Middle frontal gyrus (tissue), 1 donor: ENCODE results near the gene KIF21A.

Experiments
- DNase-seq: peaks from one replicate; pipeline ENCODE4 v3.0.0-alpha.2; 2015; ENCODE audit warnings: low spot score; ENCODE audit errors: extremely low spot score

KIF21A gene

DNA sequence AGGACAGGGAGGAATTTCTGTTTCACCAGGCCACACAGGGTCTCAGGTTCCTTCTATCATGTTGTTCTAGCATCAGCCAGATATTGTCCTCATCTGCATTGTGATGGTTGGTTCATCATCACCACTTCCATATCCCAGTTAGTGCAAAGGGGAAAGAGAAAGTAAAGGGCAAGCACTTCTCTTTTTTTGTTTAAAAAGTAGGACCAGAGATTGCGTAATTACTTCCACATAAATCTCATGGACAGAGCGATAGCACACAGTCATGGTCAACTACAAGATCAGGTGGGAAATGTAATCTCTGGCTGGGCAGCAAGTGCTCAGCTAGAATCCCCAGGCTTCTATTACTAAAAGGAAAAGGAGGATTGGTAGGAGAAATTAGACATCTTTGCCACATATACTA lies 155.1 kb downstream of the KIF21A start:
- no peak for DNase-seq

DNA sequence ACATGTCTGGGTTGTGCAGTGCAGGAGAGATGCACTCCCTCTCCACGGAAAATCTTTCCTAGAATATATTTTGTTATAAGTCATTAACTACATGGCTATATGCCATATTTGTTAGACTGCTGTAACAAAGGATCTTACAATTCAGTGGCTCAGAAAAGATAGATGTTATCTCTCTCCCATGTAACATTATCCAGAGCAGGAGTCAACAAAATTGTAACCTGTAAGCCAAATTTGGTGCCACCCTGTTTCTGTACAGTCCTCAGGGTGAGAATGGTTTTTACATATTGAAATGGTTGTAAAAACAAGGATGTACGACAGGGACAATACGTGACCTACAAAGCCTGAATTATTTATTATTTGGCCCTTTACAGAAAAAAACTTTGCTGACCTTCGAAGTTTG lies 155.5 kb downstream of the KIF21A start:
- no peak for DNase-seq

DNA sequence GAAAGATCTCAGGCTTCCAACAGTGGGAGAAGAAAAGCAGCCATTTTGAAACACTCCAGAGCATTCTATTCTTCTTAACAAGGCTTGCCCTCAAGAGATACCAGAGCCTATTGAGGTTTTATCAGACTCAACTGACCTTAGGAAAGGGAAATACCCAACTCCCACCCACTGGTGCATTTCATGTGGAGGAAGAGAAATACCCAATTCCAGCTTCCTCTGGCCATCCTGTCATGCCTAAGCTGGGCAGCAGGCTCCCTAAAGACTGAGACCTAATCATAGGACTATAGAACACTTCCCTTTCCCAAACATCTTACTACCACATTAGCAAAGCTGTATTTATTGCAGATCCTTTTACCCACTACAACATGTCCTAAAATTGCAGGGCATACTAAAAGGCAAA lies 164.5 kb downstream of the KIF21A start:
- no peak for DNase-seq

DNA sequence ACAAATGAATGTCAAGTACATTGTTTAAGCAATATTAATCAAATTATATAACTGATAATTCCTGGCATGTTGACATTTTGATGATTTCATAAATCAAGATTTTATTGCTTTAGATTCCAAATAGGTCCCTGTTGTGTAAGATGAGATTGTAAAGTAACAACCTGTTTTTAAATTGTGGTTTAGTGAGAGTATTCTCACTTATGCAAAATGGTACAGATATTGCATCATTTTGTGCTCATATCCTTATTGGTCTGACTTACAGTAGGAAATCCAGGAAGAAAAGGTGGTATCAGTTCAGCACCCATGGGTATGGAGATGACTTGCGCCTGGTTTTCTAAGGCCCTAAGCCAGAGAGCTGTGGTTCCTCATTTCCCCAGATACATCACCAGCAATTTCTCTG lies 165.5 kb downstream of the KIF21A start:
- DNase-seq = no peak

DNA sequence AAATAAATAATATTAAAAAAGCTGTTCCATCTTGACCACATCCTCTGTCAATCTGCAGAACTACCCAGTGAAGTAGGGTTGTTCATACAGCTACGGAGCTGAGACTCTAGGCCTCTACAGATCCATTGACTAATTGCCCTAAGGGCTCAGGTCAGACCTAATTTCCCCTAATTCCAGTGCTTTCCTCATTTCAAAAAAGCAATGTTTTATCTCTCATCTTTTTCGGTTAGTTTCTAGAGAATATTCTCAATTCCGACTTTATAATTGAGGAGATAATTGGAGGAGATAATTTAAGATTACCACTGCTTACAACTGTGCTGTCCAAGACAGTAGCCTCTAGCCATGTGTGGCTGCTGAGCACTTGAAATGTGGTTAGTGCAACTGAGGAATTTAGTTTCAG lies 167.1 kb downstream of the KIF21A start:
- DNase-seq = no peak

DNA sequence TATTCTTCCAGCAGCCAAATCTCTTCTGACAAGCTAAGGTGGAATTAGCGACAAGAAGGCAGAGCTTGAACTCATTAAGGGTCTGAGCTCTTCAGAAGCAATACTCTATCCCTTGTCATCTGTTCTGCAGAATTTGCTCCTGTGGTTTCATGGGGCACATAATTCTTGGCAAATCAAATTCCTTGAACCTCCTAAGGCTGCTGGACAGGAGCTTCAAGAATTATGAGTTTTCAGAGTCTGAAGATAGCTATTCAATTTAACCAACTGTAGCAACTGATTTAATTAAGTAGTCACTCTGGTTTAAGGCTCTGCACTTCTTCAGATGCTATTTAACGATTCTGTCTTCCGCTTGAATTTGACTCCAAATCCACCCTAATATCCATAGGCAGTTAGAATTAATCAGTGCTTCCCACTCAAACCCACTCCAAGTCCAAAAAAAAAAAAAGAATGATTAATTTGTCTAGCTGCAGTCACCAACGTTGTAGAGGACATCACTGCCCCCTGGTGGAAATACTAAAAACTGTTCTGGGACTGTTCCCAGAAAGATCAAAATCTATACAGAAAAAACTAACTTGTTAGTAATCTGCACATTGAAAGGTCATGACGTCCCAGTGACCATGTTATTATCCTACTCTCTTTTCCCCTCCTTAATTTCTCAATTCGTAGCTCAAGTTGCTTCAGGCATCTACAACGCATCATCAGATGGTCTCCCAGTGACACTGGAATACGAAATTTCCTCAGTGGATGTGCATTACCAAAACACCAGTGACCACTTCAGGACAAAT lies 169.9 kb downstream of the KIF21A start:
- no peak for DNase-seq

DNA sequence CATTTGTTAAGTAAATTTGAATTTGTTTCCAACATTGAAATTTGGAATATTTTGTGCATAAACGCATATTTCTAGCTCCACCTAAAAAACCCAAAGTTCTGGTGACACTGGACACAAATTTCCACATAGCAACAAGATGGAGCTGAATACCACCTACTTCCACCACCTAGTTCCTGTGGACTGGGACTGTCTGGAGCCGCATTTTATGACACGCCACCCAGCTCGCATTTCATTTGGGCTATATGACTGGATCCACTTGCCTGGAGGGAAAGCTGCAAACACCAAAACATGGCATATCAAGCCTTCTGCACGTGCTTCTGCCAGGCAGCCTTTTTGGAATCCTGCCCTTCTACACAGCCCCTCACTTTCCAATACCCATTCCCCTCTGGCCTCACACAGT lies 173.4 kb downstream of the KIF21A start:
- DNase-seq = no peak

DNA sequence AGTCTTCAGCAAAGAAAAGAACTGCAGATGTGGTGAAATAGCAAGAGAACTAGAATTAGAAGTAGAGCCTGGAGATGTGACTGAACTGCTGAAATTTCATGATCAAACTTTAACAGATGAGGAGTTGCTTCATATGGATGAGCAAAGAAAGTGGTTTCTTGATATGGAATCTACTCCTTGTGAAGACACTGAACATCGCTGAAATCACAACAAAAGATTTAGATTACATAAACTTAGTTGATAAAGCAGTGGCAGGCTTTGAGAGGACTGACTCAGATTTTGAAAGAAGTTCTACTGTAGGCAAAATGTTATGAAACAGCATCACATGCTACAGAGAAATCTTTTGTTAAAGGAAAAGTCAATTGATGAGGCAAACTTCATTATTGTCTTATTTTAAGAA lies 175.0 kb downstream of the KIF21A start:
- DNase-seq = no peak

DNA sequence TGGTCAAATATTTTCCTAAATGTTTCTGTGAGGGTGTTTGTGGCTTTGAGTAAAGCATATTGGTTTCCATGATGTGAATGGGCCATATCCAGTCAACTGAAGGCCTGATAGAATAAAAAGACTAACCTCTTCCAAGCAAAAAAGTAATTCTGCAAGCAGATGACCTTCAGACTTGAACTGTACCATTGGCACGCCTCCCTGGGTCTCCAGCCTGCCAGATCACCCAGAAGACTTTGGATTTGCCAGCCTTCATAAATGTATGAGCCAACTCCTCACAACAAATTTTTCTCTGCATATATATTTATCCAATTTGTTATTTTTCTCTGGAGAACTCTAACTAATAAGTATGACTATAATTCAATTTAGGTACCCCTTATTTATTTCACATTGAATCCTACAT lies 190.3 kb downstream of the KIF21A start:
- DNase-seq = no peak
